DMS114 treated with DMSO at 0.1 percent for 48 hours (cell line): ENCODE measurements around the gene RASAL2.

ENCODE experiments used
- DNase-seq: peaks from one replicate; lab custom pipeline; 2025; ENCODE audit not compliant: unreplicated experiment; lab: John Stamatoyannopoulos, UW

Gene RASAL2

DNA sequence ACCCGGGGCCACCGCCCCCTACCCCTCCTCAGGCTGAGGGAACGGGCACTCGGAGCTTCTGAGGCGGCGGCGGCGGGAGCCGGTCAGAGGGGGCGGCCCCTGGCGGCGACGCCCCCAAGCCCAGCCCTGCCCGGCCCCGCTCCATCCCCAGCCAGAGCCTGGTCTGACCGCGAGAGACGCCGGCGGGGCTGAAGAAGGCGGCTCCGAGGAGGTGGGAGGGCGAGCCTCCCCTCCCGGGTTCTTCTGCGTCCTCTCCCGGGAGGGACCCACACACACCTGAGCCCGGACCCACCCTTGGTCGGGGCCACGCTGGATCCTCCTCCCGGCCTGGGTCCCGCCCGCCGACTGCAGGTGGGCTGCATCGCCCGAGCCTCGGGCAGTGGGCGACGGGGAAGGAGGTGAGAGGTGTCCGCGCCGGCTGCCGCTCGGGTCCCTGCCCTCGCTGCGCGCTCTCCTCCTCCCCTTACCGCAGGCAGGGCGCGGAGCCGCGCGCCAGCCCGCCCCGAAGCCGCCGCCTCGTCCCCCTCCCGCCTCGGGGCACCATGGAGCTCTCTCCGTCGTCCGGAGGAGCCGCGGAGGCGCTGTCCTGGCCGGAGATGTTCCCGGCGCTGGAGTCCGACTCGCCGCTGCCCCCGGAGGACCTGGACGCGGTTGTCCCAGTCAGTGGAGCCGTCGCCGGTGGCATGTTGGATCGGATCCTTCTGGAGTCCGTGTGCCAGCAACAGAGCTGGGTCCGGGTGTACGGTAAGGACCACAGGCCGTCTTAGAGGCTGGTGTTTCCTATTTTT, at the start of gene RASAL2:
Gene RASAL2 (plus strand): TSS at position 154 of the 788 bp plus-strand sequence. CDS start 389 bp downstream, at position 543.
- DNase-seq: peak; percentile 18

- no peak for DNase-seq
Observed at GRCh38 chr1:178046591-178047270, 47.2 kb upstream of the RASAL2 start.

- DNase-seq: no peak
Observed at GRCh38 chr1:178047403-178048093, 46.4 kb upstream of the RASAL2 start.

DNA sequence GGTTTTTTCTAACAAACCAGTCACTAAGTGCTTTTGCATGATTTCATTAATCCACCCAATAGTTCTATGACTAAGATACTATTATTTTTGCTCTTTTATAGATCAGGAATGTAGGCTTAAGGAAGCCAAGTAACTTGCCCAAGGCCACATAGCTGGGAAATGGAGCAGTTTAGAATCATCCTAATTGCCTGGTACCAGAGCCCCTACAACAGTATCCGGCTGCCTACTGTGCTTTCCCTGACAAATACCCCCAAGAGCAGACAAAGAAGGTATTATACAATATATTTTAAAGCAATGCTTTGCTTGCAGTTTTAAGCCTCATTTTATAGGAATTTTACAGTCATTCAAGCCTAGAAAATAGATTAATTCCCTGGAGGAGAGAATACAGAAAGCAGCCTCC, 45.5 kb upstream of the RASAL2 start:
- no peak for DNase-seq

DNA sequence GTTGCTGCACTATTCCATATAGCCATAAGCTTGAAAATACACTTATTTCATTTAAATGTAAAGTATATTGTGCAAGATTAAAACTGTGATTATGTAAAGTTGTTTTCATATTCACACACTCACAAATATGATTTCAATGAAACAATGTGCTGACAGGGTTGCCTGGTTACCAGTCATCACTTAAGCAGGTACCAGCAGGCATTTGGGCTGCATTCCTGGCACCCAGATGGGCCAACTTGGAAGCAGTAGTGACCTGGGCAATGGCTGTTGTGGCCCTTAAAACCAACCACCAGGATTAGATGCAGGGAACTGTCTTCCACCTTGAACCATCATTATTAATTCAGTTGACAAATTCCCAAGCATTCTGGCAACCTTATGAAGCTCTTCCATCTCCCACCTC, 45.0 kb upstream of the RASAL2 start:
- no peak for DNase-seq

DNA sequence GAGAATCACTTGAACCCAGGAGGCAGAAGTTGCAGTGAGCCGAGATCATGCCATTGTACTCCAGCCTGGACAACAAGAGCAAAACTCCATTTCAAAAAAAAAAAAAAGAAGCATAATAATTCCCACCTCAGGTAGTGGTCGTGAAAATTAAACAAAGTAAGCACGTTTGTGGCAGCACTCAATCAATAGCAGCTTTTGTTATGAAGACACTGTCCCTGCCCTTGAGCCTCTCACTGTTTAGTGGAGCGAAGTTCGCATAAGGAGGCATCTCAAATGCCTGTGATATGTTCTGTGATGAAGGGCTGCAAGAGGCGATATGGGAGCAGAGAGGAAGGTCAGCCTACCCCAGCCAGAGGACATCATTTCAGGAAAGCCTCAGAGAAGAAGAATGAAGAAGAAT, 43.8 kb upstream of the RASAL2 start:
- DNase-seq: no peak

- no peak for DNase-seq
Observed at GRCh38 chr1:178051071-178051470, 42.8 kb upstream of the RASAL2 start.

- no peak for DNase-seq
Observed at GRCh38 chr1:178052650-178053461, 41.0 kb upstream of the RASAL2 start.

GRCh38 chr1:178055093-178055492, 38.8 kb upstream of the RASAL2 start:
- DNase-seq: no peak

- no peak for DNase-seq
Observed at GRCh38 chr1:178055779-178056471, 38.0 kb upstream of the RASAL2 start.

GRCh38 chr1:178057141-178057765, 36.7 kb upstream of the RASAL2 start:
- DNase-seq: no peak

DNA sequence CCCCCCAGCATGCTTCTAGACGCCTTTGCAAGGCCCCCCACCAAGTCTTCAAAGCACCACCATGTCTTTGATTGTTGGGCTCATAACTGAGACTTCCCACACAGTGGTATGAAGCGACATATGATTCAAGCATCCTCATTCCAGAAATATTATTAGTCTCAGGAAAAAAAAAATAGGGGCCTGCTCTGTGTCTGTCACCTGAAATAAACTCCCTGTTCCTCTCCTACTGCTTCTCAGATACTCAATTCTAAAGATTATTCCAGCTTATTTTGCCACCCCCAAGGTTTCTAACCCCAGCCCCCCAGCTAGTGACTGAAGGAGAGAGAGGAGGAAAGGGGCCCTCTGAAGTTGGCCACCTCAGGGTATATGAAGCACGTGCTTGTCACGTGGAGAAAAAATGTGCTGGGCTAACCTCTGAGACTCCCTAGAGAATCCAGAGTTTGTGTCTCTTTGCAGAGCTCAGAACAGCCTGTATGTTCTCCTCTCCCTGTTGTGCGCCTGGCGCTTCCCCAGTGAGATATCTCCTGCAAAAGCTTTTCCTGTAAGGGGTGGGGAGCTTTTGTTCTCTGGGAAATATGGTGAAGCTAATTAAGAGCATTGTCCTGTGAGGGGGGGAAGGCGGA, 35.9 kb upstream of the RASAL2 start:
- DNase-seq: no peak

GRCh38 chr1:178060789-178061556, 32.9 kb upstream of the RASAL2 start:
- DNase-seq: no peak

GRCh38 chr1:178061620-178062019, 32.3 kb upstream of the RASAL2 start:
- no peak for DNase-seq

GRCh38 chr1:178064191-178064821, 29.6 kb upstream of the RASAL2 start:
- no peak for DNase-seq

DNA sequence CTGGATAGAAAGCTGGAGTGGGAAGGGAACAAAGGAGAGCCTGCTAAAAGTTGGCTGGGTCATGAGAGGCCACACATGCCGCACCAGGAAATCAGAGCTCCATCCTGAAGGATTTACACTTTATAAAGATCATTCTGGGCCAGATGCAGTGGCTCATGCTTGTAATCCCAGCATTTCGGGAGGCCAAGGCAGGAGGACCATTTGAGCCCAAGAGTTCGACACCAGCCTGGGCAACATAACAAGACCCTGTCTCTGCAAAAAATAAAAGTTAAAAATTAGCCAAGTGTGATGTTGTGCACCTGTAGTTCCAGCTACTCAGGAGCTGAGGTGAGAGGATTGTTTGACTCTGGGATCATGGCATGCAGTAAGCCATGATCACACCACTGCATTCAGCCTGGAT, 28.7 kb upstream of the RASAL2 start:
- DNase-seq: no peak

GRCh38 chr1:178066296-178066907, 27.5 kb upstream of the RASAL2 start:
- DNase-seq: no peak
